Fibroblast of the aortic adventitia (primary cell): ENCODE measurements around the gene URI1. TPM values are rescaled to one million over a fixed set of nuclear protein-coding genes. Genes with fewer than 3 reads are reported as not detected.

Experiments
- DNase-seq: peaks from one replicate; pipeline ENCODE4 v3.0.0-alpha.2; 2010; ENCODE audit warnings: low read depth
- H3K4me3 ChIP-seq: 2 replicates; pipeline ENCODE4 v1.5.1; 2011; ENCODE audit warnings: low read depth, mild to moderate bottlenecking, control low read depth, low read length, moderate library complexity
- total RNA-seq: library from RNA; depleted of rRNA; stranded (reverse); fragments of >200 nt; gene quantifications from 2 replicates; pipeline ENCODE4 v1.2.3, GENCODE V29; 2012; ENCODE audit warnings: low replicate concordance
- TF ChIP-seq, protein P1 (sequence below): IDR thresholded peaks from 2 replicates; pipeline ENCODE4 v1.5.1; 2011; ENCODE audit warnings: mild to moderate bottlenecking, low read length, control low read depth, inconsistent platforms; ENCODE audit not compliant: insufficient read depth

The URI1 gene
- total RNA-seq, 1 donor, result 63.8 TPM

DNA sequence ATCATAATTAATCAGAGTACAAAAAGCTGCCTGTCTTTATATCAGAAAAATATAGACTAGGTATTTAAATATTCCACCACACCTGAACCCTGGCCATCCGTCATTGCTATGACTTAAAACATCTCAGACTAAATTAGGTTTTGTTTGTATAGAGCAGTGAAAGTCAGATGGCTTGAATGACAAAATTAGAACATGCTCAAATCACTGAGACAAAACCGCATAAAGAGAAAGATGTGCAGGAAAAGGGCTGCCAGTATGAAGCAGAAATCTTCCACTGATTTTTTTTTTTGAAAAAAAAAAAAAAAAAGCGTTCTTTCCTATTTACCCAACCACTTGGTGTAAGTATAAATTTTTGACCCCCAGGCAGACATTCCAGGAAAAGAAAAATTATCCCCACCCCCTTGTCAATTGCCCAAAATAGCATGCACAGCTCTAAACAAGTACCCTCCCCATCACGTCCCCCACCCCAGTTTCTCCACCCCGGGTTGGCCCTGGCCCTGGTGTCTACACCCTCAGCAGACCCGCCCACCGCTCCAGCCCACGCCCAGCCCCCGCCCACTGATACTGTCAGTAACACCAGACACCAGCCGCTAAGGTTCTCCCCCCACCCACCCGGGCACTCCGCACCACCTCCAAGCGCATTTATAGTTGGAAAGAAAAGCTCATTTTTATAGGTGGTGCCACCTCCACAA lies 118.6 kb downstream of the URI1 start:
- no peak overlapping the region for H3K4me3 ChIP-seq
- DNase-seq, result no peak
- TF ChIP-seq, protein P1, sequence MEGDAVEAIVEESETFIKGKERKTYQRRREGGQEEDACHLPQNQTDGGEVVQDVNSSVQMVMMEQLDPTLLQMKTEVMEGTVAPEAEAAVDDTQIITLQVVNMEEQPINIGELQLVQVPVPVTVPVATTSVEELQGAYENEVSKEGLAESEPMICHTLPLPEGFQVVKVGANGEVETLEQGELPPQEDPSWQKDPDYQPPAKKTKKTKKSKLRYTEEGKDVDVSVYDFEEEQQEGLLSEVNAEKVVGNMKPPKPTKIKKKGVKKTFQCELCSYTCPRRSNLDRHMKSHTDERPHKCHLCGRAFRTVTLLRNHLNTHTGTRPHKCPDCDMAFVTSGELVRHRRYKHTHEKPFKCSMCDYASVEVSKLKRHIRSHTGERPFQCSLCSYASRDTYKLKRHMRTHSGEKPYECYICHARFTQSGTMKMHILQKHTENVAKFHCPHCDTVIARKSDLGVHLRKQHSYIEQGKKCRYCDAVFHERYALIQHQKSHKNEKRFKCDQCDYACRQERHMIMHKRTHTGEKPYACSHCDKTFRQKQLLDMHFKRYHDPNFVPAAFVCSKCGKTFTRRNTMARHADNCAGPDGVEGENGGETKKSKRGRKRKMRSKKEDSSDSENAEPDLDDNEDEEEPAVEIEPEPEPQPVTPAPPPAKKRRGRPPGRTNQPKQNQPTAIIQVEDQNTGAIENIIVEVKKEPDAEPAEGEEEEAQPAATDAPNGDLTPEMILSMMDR, result no peak

- no peak for DNase-seq
- TF ChIP-seq, protein P1, result no peak
- no peak overlapping the region for H3K4me3 ChIP-seq
Observed at GRCh38 chr19:30061223-30062064, 119.4 kb downstream of the URI1 start.

DNA sequence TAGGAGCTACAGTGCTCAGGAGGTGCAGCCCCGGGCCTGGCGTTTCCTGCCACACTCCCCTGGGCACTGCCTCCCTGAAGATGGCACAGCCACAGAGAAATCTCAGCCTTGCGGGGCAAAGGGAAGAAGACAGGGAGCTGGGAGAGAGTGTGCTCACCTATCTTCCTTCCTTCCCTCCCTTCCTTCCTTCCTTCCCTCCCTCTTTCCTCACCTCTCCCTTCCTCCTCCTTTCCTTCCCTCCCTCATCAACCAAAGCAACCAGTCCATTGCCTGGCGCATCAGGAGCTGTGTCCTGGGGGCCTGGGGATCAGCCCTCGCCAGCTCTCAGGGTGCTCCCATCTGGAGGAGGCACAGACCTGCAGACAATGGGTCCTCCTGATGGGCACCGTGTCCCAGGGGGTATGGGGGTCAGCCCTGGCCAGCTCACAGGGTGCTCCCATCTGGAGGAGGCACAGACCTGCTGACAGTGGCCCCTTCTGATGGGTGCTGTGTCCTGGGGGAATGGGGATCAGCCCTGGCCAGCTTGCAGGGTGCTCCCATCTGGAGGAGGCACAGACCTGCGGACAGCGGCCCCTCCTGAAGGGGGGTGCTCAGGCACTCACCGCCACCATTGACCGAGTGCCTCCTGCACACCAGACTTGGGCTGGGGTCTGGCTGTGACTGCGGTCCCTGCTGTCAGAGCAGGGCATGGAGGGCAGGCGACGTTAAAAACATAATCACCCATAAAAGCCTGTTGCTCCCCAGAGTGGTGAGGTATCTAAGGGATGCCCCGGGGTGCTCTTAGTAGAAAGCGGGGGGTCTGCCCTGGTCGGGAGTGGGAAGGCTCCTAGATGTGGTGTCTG lies 120.2 kb downstream of the URI1 start:
- no peak for DNase-seq
- TF ChIP-seq, protein P1, result no peak

GRCh38 chr19:30062907-30063649 lies 121.0 kb downstream of the URI1 start:
- H3K4me3 ChIP-seq, result no peak overlapping the region
- TF ChIP-seq, protein P1, result no peak
- DNase-seq, result no peak

More for the DNA sequence above, 120.2 kb downstream of the URI1 start:
- H3K4me3 ChIP-seq, result no peak overlapping the region

DNA sequence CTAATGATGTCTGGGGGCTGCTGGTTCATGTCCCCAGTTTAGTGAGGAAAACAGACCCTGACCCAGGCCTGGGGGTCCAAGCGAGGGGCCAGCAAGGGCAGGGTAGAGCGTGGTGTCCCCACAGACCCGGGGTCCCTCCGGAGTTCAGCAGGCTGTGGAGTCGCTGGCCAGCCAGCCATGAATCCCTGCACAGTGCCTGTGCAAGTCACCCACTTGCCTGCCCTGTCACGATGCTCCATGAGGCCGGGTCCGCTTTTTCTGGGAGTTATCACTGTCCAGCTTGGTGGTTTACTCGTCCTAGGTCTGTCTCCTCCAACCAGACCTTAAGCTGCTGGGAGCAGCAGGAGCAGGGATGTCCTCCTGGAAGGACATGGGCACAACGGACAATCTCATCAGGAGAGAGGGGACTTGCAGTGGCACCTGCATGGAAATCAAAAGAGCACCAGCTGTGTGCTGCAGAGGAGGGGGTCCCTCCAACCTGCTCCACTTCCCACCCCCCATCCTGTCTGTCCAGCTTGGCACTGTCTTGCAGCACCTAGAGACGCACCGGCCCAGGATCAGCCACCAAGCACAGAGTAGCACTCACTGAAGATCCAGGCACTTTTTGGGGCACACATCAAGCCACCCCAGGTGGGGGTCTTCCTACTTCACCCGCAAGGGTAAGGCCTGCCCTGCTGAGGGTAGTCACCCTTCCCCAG lies 121.8 kb downstream of the URI1 start:
- no peak for DNase-seq
- TF ChIP-seq, protein P1, result no peak
- no peak overlapping the region for H3K4me3 ChIP-seq
